SK-N-MC (cell line): Measurements from ENCODE around the gene GPR39.

ENCODE experiments used
- EZH2 ChIP-seq: fragments of 200-600 bp; sonication (generic); IDR thresholded peaks from one replicate; pipeline ENCODE4 v1.6.1; 2017; ENCODE audit warnings: antibody characterized with exemption
- POLR2AphosphoS5 ChIP-seq: IDR thresholded peaks from 2 replicates; pipeline ENCODE4 v1.6.1; 2012; ENCODE audit warnings: mild to moderate bottlenecking, low read depth, low read length, borderline replicate concordance

DNA sequence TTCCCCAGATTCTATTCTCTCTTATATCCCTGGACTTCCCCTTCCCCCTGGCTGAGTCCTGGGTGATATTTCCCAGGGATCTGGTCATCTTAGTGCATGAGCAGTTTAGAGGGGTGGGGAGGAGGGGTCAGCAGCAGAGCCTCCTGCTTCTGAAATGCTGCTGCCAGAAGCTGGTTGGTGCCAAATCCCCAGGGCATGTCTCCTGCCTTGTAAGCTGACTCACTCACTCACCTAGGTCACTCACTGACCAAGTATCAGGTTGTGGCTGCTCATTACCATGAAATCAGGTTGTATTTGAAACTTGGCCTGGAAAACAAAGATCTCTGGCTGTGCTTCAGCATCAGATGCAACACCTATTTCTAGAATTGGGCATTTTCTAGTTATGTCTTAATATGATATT, 14.3 kb downstream of the GPR39 start:
- TF ChIP-seq EZH2 (no peak), POLR2AphosphoS5 (no peak)
